C4-2B (cell line): ENCODE data around the gene HTT.

Experiments used
- ZFX ChIP-seq: fragments of 450-650 bp; IDR thresholded peaks from 2 replicates; pipeline ENCODE4 v1.6.1; 2017
- TF ChIP-seq, protein P1 (sequence below): fragments of 450-650 bp; conservative IDR thresholded peaks from 2 replicates; pipeline ENCODE4 v1.5.1; 2017; ENCODE audit warnings: mild to moderate bottlenecking

DNA sequence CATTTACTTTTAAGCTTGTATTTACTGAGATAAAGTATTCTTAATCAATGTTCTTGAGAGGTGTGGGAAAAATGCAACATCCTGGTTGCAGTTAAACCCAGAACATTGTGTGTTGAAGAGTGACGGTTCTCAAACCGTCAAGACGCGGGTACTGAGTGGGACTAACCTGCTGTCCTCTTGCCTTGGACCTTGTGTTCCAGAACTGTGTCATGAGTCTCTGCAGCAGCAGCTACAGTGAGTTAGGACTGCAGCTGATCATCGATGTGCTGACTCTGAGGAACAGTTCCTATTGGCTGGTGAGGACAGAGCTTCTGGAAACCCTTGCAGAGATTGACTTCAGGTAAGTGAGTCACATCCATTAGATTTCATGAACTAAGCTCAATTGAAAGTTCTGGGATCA lies 59.7 kb downstream of the HTT start:
- TF ChIP-seq, protein P1, sequence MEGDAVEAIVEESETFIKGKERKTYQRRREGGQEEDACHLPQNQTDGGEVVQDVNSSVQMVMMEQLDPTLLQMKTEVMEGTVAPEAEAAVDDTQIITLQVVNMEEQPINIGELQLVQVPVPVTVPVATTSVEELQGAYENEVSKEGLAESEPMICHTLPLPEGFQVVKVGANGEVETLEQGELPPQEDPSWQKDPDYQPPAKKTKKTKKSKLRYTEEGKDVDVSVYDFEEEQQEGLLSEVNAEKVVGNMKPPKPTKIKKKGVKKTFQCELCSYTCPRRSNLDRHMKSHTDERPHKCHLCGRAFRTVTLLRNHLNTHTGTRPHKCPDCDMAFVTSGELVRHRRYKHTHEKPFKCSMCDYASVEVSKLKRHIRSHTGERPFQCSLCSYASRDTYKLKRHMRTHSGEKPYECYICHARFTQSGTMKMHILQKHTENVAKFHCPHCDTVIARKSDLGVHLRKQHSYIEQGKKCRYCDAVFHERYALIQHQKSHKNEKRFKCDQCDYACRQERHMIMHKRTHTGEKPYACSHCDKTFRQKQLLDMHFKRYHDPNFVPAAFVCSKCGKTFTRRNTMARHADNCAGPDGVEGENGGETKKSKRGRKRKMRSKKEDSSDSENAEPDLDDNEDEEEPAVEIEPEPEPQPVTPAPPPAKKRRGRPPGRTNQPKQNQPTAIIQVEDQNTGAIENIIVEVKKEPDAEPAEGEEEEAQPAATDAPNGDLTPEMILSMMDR, result no peak
- no peak for TF ChIP-seq ZFX
